ENCODE measurements around the gene DNAJC12. TPM values are rescaled to one million over a fixed set of nuclear protein-coding genes. Genes with fewer than 3 reads are reported as not detected.

The DNAJC12 gene
- total RNA-seq, 1 donor from 2014 or later, result 3.7 TPM

GRCh38 chr10:67784474-67784873 is 53.5 kb downstream of the DNAJC12 start:
- Histone ChIP-seq H3K4me2 (no peak overlapping the region), H3K27me3 (no peaks in the 10 kb centered on the region), H4K20me1 (ENCODE audit: low read depth) (no peaks in the 10 kb centered on the region), H3K9me3 (ENCODE audit: low read depth) (no peaks in the 10 kb centered on the region), H3K9ac (no peak overlapping the region), H3K79me2 (ENCODE audit: low read depth) (no peaks in the 10 kb centered on the region), H3K36me3 (no peaks in the 10 kb centered on the region), H3K27ac (no peak overlapping the region), H3K4me3 (no peak overlapping the region), H3F3A (ENCODE audit: low read depth) (no peaks in the 10 kb centered on the region), H3K4me1 (no peaks in the 10 kb centered on the region), H2AFZ (replicated peaks) (no peak overlapping the region)
- no peak for TF ChIP-seq EZH2phosphoT487 (IDR thresholded peaks at IDR 0.05)
- no peak for TF ChIP-seq EZH2 (IDR thresholded peaks at IDR 0.05)
- no peak for TF ChIP-seq CTCF (IDR thresholded peaks at IDR 0.05)
- no peak for DNase-seq (ENCODE audit: low spot score)
- Mint-ChIP-seq H3K36me3 (no peaks in the 10 kb centered on the region), H3K27ac (no peak overlapping the region), H3K9me3 (no peaks in the 10 kb centered on the region), H3K27me3 (ENCODE audit: insufficient read depth, low read depth) (peaks cover 4% of the 10 kb centered on the region), H3K4me1 (no peaks in the 10 kb centered on the region), H3K4me3 (no peak overlapping the region)

- H3K9me3 Mint-ChIP-seq, result no peaks in the 10 kb centered on the region
- Histone ChIP-seq H2AFZ (replicated peaks) (no peak overlapping the region), H4K20me1 (ENCODE audit: low read depth) (no peaks in the 10 kb centered on the region), H3K27ac (no peak overlapping the region), H3K27me3 (no peaks in the 10 kb centered on the region), H3K4me2 (no peak overlapping the region), H3K36me3 (no peaks in the 10 kb centered on the region), H3K4me1 (no peaks in the 10 kb centered on the region), H3K4me3 (no peak overlapping the region), H3F3A (ENCODE audit: low read depth) (no peaks in the 10 kb centered on the region), H3K9me3 (ENCODE audit: low read depth) (no peaks in the 10 kb centered on the region), H3K79me2 (ENCODE audit: low read depth) (no peaks in the 10 kb centered on the region), H3K9ac (no peak overlapping the region)
- H3K4me1 Mint-ChIP-seq, result no peaks in the 10 kb centered on the region
- DNase-seq (ENCODE audit: low spot score), result no peak
- TF ChIP-seq CTCF (IDR thresholded peaks at IDR 0.05), result no peak
- no peak for TF ChIP-seq EZH2 (IDR thresholded peaks at IDR 0.05)
- TF ChIP-seq EZH2phosphoT487 (IDR thresholded peaks at IDR 0.05), result no peak
- H3K36me3 Mint-ChIP-seq, result no peaks in the 10 kb centered on the region
- peaks cover 4% of the 10 kb centered on the region for H3K27me3 Mint-ChIP-seq (ENCODE audit: insufficient read depth, low read depth)
- no peak overlapping the region for H3K27ac Mint-ChIP-seq
- no peak overlapping the region for H3K4me3 Mint-ChIP-seq
Measured at GRCh38 chr10:67783606-67784294, 54.2 kb downstream of the DNAJC12 start.

- Mint-ChIP-seq H3K27ac (no peak overlapping the region), H3K9me3 (no peaks in the 10 kb centered on the region)
- TF ChIP-seq EZH2phosphoT487 (IDR thresholded peaks at IDR 0.05) (no peak), EZH2 (IDR thresholded peaks at IDR 0.05) (no peak), CTCF (IDR thresholded peaks at IDR 0.05) (no peak)
Measured at GRCh38 chr10:67782530-67782929, 55.5 kb downstream of the DNAJC12 start.

More at GRCh38 chr10:67782530-67782929, 55.5 kb downstream of the DNAJC12 start:
- Histone ChIP-seq H2AFZ (replicated peaks) (no peak overlapping the region), H4K20me1 (ENCODE audit: low read depth) (no peaks in the 10 kb centered on the region), H3K9me3 (ENCODE audit: low read depth) (no peaks in the 10 kb centered on the region), H3K27me3 (no peaks in the 10 kb centered on the region), H3K4me2 (no peak overlapping the region), H3K4me3 (no peak overlapping the region), H3K4me1 (no peaks in the 10 kb centered on the region), H3K36me3 (no peaks in the 10 kb centered on the region), H3K27ac (no peak overlapping the region), H3K9ac (no peak overlapping the region), H3F3A (ENCODE audit: low read depth) (no peaks in the 10 kb centered on the region), H3K79me2 (ENCODE audit: low read depth) (no peaks in the 10 kb centered on the region)
- Mint-ChIP-seq H3K4me1 (no peaks in the 10 kb centered on the region), H3K4me3 (no peak overlapping the region), H3K27me3 (ENCODE audit: insufficient read depth, low read depth) (peaks cover 4% of the 10 kb centered on the region), H3K36me3 (no peaks in the 10 kb centered on the region)
- DNase-seq (ENCODE audit: low spot score), result no peak
